ENCODE results near the gene SERPINI1.

The SERPINI1 gene

GRCh38 chr3:167716920-167717319 is 18.6 kb upstream of the SERPINI1 start:
- Histone ChIP-seq H3K79me2 (ENCODE audit: control insufficient read depth, insufficient read depth, low read length, unreplicated experiment) (peaks cover 61% of the 10 kb centered on the region), H3K4me1 (ENCODE audit: control insufficient read depth, insufficient read depth, low read length, unreplicated experiment) (no peaks in the 10 kb centered on the region), H3K27ac (ENCODE audit: low read depth, low read length) (no peak overlapping the region), H2AFZ (ENCODE audit: low read length, unreplicated experiment) (no peak overlapping the region), H3K27me3 (ENCODE audit: insufficient read depth, low read length) (no peaks in the 10 kb centered on the region), H3K4me3 (ENCODE audit: low read depth, low read length) (no peak overlapping the region), H3K36me3 (ENCODE audit: insufficient read depth, low read length) (peaks cover 55% of the 10 kb centered on the region)

DNA sequence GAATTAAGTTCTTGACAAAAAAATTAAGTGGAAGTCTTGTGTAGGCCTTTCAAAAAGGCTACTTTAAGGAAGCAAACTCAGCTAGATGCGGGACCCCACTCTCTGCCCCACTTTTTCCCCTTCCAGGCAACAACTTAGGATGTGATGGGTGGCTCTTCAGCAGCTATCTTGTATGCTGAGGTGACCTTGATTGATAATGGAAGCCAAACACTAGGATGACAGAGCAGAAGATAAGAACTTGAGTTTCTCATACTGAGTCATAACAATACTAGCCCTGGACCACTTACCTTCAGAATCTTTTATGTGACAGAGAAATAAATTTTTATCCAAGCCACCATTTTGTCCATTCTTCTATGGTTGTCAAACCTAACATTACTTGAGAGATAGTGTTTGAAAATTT is 16.9 kb upstream of the SERPINI1 start:
- Histone ChIP-seq H3K4me3 (ENCODE audit: low read depth, low read length) (no peak overlapping the region), H3K4me1 (ENCODE audit: control insufficient read depth, insufficient read depth, low read length, unreplicated experiment) (no peaks in the 10 kb centered on the region), H2AFZ (ENCODE audit: low read length, unreplicated experiment) (no peak overlapping the region), H3K27me3 (ENCODE audit: insufficient read depth, low read length) (no peaks in the 10 kb centered on the region), H3K27ac (ENCODE audit: low read depth, low read length) (no peak overlapping the region), H3K79me2 (ENCODE audit: control insufficient read depth, insufficient read depth, low read length, unreplicated experiment) (peaks cover 61% of the 10 kb centered on the region), H3K36me3 (ENCODE audit: insufficient read depth, low read length) (peaks cover 54% of the 10 kb centered on the region)

DNA sequence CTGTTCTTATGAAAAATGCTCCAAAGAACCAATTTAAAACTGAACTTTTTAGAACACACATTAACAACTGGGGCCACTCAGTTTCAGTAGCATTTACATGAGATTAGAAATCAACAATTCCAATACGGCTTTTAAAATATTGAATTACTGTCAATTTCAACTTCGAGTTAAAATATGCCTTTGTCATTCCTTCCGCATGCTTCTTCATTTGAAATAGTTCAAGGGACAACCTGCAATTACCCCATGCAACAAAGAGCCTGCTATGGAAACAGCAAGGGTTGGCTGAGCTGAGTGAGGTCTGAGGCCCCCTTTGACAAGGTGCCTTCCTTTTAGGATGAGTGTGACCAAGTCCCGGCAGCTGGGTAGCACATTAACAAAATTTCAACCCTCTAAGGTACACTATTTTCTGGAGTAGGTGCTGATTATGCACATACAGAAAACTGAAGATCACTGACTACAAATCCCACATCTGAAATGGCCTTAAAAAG is 12.5 kb upstream of the SERPINI1 start:
- Histone ChIP-seq H3K4me3 (ENCODE audit: low read depth, low read length) (no peak overlapping the region), H3K27ac (ENCODE audit: low read depth, low read length) (no peak overlapping the region), H3K36me3 (ENCODE audit: insufficient read depth, low read length) (peaks cover 29% of the 10 kb centered on the region), H3K27me3 (ENCODE audit: insufficient read depth, low read length) (no peaks in the 10 kb centered on the region), H2AFZ (ENCODE audit: low read length, unreplicated experiment) (no peak overlapping the region), H3K79me2 (ENCODE audit: control insufficient read depth, insufficient read depth, low read length, unreplicated experiment) (peaks cover 76% of the 10 kb centered on the region), H3K4me1 (ENCODE audit: control insufficient read depth, insufficient read depth, low read length, unreplicated experiment) (peaks cover 5% of the 10 kb centered on the region)

GRCh38 chr3:167723872-167724271 is 11.6 kb upstream of the SERPINI1 start:
- H3K4me1 ChIP-seq (ENCODE audit: control insufficient read depth, insufficient read depth, low read length, unreplicated experiment) = peaks cover 13% of the 10 kb centered on the region

GRCh38 chr3:167728176-167728575 is 7.3 kb upstream of the SERPINI1 start:
- no peaks in the 10 kb centered on the region for H3K36me3 ChIP-seq (ENCODE audit: insufficient read depth, low read length)
- H3K4me1 ChIP-seq (ENCODE audit: control insufficient read depth, insufficient read depth, low read length, unreplicated experiment) = peaks cover 47% of the 10 kb centered on the region
- H3K27ac ChIP-seq (ENCODE audit: low read depth, low read length) = peak overlapping the region; percentile 45; the same call in 1 of the 2 replicates
- H3K79me2 ChIP-seq (ENCODE audit: control insufficient read depth, insufficient read depth, low read length, unreplicated experiment) = peaks cover 99% of the 10 kb centered on the region
- no peak overlapping the region for H3K4me3 ChIP-seq (ENCODE audit: low read depth, low read length)
- H2AFZ ChIP-seq (ENCODE audit: low read length, unreplicated experiment) = no peak overlapping the region
- H3K27me3 ChIP-seq (ENCODE audit: insufficient read depth, low read length) = no peaks in the 10 kb centered on the region

More at GRCh38 chr3:167723872-167724271, 11.6 kb upstream of the SERPINI1 start:
- H3K27ac ChIP-seq (ENCODE audit: low read depth, low read length) = no peak overlapping the region
- H3K27me3 ChIP-seq (ENCODE audit: insufficient read depth, low read length) = no peaks in the 10 kb centered on the region
- no peak overlapping the region for H3K4me3 ChIP-seq (ENCODE audit: low read depth, low read length)
- H3K79me2 ChIP-seq (ENCODE audit: control insufficient read depth, insufficient read depth, low read length, unreplicated experiment) = peaks cover 84% of the 10 kb centered on the region
- H2AFZ ChIP-seq (ENCODE audit: low read length, unreplicated experiment) = no peak overlapping the region
- peaks cover 21% of the 10 kb centered on the region for H3K36me3 ChIP-seq (ENCODE audit: insufficient read depth, low read length)

DNA sequence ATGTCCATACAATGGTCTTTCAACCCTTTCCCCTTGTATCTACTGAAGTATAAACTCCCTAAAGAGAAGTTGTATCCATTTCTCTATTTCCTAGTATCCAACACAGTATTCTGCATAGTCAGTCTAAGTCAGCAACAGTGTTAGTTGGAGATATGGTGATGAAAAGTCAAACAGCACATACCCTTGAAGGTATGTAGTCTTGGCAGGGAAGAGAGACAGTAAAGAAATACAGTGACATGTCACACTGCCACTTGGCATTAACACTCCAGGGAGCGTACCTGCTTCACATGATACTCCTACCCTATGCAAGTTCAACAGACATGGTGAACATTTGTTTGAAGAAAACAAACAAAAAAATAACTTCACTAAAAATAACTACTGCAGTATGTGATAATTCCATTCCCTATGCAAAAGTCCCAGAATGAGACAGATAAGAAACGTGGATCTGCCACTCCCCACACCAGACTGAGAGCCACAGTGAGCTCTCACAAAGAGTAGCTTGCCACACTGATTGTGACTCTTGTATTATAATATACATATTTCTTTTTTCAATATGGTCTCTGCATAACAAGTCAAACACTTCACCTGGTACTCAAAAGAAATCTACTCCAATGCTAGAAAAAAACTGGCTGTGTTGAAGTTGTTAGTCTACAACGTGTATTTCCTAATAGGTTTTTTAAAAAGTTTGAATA is 6.7 kb upstream of the SERPINI1 start:
- H3K4me1 ChIP-seq (ENCODE audit: control insufficient read depth, insufficient read depth, low read length, unreplicated experiment) = peaks cover 51% of the 10 kb centered on the region
- H3K27me3 ChIP-seq (ENCODE audit: insufficient read depth, low read length) = no peaks in the 10 kb centered on the region
- H3K79me2 ChIP-seq (ENCODE audit: control insufficient read depth, insufficient read depth, low read length, unreplicated experiment) = peaks cover 99% of the 10 kb centered on the region
- no peak overlapping the region for H2AFZ ChIP-seq (ENCODE audit: low read length, unreplicated experiment)
- no peaks in the 10 kb centered on the region for H3K36me3 ChIP-seq (ENCODE audit: insufficient read depth, low read length)
- peak overlapping the region; percentile 45; the same call in 1 of the 2 replicates for H3K27ac ChIP-seq (ENCODE audit: low read depth, low read length)
- no peak overlapping the region for H3K4me3 ChIP-seq (ENCODE audit: low read depth, low read length)

GRCh38 chr3:167729591-167729990 is 5.9 kb upstream of the SERPINI1 start:
- no peaks in the 10 kb centered on the region for H3K27me3 ChIP-seq (ENCODE audit: insufficient read depth, low read length)
- H3K4me3 ChIP-seq (ENCODE audit: low read depth, low read length) = no peak overlapping the region; the same call in 1 of the 2 replicates
- no peak overlapping the region for H2AFZ ChIP-seq (ENCODE audit: low read length, unreplicated experiment)
- peaks cover 97% of the 10 kb centered on the region for H3K79me2 ChIP-seq (ENCODE audit: control insufficient read depth, insufficient read depth, low read length, unreplicated experiment)
- H3K27ac ChIP-seq (ENCODE audit: low read depth, low read length) = no peak overlapping the region
- peaks cover 51% of the 10 kb centered on the region for H3K4me1 ChIP-seq (ENCODE audit: control insufficient read depth, insufficient read depth, low read length, unreplicated experiment)
- no peaks in the 10 kb centered on the region for H3K36me3 ChIP-seq (ENCODE audit: insufficient read depth, low read length)

- Histone ChIP-seq H2AFZ (ENCODE audit: low read length, unreplicated experiment) (no peak overlapping the region), H3K27ac (ENCODE audit: low read depth, low read length) (no peak overlapping the region), H3K79me2 (ENCODE audit: control insufficient read depth, insufficient read depth, low read length, unreplicated experiment) (peaks cover 80% of the 10 kb centered on the region), H3K27me3 (ENCODE audit: insufficient read depth, low read length) (no peaks in the 10 kb centered on the region), H3K4me3 (ENCODE audit: low read depth, low read length) (no peak overlapping the region), H3K36me3 (ENCODE audit: insufficient read depth, low read length) (no peaks in the 10 kb centered on the region), H3K4me1 (ENCODE audit: control insufficient read depth, insufficient read depth, low read length, unreplicated experiment) (peaks cover 53% of the 10 kb centered on the region)
Measured at GRCh38 chr3:167731393-167731792, 4.1 kb upstream of the SERPINI1 start.

DNA sequence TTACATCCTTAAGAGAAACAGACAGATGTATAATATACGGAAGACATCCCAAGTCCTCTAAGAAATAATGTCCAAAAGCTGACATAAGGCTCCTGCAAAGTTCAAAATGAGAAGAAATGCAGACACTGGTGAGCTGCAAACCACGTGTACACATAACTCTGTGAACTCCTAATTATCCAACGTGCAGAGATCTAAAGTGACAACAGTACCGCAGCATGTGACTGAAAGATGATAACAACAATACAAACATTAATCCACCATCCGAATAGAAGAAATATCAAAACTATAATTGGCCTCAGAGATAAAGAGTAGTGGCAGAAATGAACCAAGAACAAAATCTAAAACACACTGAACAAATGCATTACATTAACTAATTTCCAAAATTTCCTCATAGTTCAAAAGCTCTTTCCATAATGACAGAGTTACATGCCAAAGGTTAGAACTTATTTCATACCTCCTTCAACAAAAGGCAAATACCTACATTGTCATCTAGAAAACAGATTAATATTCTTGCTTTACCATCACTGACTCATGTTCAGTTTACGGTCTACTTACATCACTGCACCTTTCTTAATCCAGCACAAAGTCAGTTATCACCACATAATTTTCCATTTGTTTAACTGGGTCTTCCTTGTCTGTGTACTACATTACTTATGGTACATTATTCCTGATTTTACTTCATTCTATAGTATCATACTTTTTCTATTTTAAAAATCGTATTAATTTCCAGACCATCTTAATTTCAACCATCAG is 3.0 kb upstream of the SERPINI1 start:
- Histone ChIP-seq H2AFZ (ENCODE audit: low read length, unreplicated experiment) (no peak overlapping the region), H3K79me2 (ENCODE audit: control insufficient read depth, insufficient read depth, low read length, unreplicated experiment) (peaks cover 69% of the 10 kb centered on the region), H3K27ac (ENCODE audit: low read depth, low read length) (no peak overlapping the region), H3K27me3 (ENCODE audit: insufficient read depth, low read length) (no peaks in the 10 kb centered on the region), H3K4me1 (ENCODE audit: control insufficient read depth, insufficient read depth, low read length, unreplicated experiment) (peaks cover 57% of the 10 kb centered on the region), H3K36me3 (ENCODE audit: insufficient read depth, low read length) (no peaks in the 10 kb centered on the region), H3K4me3 (ENCODE audit: low read depth, low read length) (peak overlapping the region; percentile 98)

DNA sequence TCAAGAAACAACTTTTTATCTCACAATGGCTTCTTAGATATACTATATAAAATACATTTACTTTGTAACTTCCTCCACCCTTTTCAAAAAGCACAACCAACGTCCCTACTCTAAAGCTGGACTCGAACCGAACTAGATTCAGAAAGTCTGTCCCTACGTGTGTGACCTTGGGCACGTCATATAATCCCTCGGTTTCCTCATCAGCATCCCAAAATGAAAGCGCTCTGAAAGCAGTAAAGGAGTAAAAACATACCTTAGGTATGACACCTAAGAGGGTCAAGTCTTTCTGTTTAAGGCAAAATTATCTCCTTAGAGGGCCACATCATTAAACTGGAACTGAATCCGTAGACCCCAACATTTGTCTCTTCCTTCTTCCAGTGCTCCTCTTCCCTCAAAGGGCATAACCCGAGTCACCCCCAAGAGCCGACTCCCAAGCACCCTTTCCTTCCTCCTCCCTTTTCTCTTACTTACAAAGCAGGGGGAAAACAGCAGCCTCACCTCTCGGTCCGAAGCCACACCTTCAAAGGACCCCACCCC is 1.5 kb upstream of the SERPINI1 start:
- Histone ChIP-seq H3K27ac (ENCODE audit: low read depth, low read length) (peak overlapping the region; percentile 83), H2AFZ (ENCODE audit: low read length, unreplicated experiment) (peak overlapping the region; percentile 93), H3K36me3 (ENCODE audit: insufficient read depth, low read length) (no peaks in the 10 kb centered on the region), H3K4me3 (ENCODE audit: low read depth, low read length) (peak overlapping the region; percentile 98), H3K27me3 (ENCODE audit: insufficient read depth, low read length) (no peaks in the 10 kb centered on the region), H3K79me2 (ENCODE audit: control insufficient read depth, insufficient read depth, low read length, unreplicated experiment) (peaks cover 54% of the 10 kb centered on the region), H3K4me1 (ENCODE audit: control insufficient read depth, insufficient read depth, low read length, unreplicated experiment) (peaks cover 44% of the 10 kb centered on the region)
